Amygdala (tissue), 56 donors: ENCODE results near the gene CNTNAP2.

ENCODE experiments used
- DNase-seq, 56 donors: peaks; one replicate each; lab custom pipeline; 2025; lab: John Stamatoyannopoulos, UW

Gene CNTNAP2

DNA sequence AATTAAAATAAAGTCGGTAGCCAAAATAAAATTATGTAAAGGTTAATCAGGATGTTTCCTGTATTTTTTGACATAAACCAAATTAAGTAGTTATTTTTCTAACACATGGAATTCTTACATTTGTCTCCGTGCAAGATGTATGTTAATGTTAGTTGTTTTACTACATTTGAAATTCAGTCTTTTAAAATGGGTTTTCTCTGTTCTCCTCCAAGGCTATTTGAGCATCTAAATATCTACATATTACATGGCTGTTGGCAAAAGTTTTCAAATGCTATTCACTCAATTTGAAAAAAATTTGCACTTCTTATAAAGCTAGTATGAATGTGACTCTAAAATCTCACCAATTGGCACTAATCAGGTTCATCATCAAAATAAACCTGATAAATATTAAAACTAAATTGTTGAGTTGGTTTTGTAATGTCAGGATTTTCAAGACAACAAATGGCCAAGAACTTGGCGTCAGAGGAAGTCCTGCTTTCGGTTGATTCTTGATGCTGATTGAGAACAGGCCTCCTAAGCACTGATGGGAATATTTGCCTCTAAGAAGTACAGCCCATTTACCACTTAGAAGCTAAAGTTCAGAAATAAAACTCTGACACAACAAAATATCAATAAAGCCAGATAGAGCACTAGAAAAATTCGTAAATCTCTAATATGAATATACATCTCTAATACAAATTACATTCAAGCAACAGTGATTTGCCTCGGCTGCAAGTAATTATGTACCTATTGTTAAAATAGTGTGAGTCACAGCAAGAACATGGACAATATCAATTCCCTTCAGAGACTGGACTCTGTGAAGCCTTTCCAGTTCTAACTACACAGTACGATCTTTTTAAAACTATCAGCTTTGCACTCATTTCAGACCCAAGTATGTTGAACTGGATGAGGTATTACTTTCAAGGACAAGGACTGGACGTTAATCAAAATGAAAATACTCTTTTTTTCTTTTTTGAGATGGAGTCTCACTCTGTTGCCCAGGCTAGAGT lies 1740.8 kb downstream of the CNTNAP2 start:
- no peak for DNase-seq

DNA sequence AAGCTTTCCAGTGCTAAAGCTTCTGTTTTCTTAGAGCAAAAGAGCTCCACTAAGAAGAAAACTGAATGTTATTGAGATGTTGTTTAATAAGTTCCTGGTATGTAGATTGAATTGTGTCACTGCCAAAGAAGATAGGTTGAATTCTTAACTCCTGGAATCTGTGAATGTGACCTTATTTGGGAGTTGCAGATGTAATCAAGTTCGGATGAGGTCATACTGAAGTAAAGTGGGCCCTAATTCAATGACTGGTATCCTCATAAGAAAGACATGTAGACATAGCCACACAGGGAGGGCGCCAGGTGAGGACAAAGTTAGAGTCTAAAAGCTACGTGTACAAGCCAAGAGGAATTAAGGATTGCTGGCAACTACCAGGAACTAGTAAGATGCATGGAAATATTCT lies 1741.8 kb downstream of the CNTNAP2 start:
- no peak for DNase-seq

DNA sequence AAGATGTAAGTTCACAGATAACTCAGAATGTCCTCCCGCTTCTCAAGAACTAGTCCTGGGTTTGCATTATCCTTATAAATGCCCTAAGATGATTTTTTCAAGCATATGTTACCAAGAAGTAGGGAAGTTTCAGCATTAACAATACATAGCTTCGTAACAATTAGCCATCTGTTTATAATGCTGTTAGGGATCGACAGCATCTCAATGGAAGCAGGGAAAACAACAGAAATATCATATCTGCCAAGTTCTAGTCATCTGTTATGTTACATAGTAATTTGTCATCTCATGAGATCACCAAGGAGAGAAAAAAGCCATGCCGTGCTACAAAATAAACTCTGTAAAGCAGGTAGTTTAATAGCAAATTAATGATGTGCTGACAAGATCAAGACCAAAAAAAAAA lies 1742.4 kb downstream of the CNTNAP2 start:
- DNase-seq = no peak

DNA sequence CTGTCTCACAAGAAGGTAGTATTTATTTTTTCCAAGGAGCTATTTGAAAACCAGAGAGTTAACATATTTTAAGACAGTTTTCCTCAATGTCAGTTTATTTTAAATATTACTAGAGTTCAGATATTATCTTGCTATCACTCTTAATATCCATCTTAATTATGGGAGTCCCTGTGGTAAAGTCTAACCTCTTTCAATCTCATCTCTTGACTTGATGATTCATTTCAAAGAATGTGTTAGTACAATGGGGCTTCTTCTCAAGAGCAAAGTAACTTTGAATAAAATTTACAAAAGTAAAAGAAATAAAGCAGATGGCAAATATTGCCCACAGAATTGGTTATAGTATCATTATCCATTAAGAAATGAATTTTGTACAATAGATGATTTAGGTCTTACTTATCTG lies 1742.9 kb downstream of the CNTNAP2 start:
- no peak for DNase-seq

DNA sequence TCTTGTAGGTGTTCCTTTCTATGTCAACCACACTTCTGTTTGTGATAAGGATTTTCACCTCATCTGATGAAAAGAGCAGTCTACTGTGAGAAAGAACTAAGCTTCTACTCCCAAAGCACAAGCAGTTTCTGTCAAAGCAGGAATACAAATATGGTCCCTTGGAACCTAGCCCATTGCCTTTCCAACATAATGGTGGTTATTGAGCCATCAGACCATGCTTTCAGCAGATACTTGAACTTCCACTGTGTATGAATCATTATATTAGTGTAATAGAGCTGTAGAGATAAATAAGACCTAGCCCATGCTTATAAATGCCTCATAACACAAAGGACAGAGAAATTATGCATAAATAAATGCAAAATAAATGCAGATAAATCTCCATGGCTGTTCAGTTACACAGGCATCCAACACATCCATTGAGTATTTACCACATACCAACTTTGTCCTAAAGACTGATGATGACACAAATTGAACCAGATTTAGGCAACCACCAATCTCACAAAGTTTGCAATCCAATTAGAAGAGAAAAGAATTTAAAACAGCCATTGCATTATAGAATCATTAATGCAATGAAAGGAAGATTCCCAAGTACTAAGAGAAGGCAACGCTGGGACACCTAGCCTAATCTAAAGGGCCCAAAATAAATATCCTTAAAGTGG lies 1744.6 kb downstream of the CNTNAP2 start:
- DNase-seq = peak in 1 of 56 donors; percentile 3

DNA sequence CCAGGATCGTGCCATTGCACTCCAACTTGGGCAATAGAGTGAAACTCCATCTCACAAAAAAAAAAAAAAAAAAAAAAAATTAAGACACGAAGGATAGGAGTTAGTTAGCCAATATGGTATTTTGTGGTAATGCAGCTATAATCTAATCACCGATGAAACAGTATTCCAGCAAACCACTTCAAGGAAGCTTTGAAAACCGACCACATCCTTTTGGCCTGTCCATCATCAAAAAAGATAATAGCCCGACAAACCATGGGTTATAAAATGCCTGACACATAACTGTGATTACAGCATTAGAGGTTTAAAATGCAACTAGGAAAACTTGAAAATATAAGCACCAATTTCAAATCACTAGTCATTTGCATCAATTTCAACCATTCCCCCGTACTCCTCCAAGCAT lies 1745.3 kb downstream of the CNTNAP2 start:
- no peak for DNase-seq

DNA sequence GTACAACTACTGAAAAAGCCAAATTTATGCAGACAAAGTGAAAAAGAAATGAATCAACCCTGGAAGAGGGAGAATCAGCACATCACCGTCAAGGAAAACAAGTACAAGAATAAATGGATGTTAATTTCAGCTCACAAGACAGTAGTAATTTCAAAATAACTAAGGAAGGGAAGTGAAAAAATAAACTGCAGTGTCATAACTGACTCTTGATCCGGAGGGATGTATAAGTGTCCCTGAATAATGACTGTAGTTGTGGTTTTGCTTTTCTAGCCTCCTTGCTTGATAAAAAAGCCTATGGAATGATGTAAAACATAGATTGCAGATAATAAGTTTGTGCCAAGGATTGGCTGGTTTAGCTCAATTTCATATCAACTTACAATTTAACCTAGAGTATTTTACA lies 1752.9 kb downstream of the CNTNAP2 start:
- DNase-seq = no peak

DNA sequence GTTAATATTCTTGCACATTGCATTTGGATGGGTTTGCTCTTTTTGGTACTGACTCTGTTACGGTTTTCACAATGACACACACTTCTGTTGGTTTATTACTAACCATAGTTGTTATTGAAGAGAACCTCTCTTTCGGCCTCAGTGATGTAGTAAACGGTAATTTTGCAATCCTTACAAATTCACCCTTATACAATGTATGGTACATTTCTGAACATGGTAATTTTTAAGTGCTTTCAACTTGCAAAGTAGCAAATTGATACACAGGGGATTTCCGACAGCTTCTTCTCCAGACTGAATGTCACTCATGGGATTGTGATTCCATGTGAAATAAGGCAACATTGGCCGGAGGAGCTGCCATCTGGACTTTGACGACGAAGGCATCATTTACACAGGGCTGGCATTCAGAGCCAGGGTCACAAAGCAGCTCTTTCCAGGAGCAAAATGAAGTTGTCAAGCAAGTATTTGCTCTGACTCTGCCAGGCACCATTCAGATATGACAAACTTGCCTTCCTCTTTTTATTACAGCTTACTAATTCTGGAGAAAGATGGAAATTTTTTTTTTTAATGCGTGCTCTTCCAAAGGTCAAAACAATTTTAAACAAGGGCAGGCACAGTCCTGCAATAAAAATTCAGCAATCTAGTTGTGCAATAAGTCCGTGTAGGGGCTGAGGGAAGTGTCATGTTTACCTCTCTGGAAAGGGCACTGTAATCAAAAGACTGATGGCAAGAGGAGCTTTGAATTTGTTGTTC lies 1762.5 kb downstream of the CNTNAP2 start:
- DNase-seq = peak in 21 of 56 donors; percentile 1 to 68 (median 27)

DNA sequence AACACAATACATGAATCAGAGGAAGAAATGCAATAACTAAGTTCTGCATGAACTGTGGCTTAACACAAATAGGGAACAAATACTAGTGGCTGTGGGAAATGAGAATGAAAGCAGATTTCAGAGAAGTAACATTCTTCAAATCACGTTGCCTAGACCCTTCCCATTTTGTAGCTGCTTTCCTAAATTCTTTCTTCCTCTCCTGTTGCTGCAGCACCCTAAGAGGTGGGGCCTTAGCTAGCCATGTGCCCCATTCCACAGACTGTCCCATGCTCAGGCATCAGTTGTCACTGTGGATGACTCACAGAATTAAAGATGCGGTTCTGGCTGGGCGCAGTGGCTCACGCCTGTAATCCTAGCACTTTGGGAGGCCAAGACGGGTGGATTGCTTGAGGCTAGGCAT lies 1769.3 kb downstream of the CNTNAP2 start:
- no peak for DNase-seq

DNA sequence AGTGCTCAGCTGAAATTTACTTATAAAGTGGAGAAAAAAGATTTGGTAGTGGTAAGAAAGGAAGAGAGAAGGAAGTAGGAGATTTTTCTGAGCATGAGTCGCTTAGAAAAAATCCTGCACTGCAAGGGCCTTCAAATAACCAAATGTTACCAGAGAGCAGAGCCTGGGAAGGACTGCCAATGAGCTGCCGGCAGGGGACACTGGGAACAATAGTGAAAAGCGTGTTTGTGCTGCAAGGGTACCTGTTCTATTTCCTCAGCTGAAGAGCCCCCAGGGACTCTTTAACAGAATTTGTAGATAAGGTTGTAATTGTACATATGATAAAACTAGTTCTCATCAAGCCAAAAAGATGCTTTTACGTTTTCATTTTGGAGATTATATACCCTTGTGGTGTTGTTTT lies 1777.7 kb downstream of the CNTNAP2 start:
- peak in 13 of 56 donors; percentile 2 to 32 (median 8) for DNase-seq

DNA sequence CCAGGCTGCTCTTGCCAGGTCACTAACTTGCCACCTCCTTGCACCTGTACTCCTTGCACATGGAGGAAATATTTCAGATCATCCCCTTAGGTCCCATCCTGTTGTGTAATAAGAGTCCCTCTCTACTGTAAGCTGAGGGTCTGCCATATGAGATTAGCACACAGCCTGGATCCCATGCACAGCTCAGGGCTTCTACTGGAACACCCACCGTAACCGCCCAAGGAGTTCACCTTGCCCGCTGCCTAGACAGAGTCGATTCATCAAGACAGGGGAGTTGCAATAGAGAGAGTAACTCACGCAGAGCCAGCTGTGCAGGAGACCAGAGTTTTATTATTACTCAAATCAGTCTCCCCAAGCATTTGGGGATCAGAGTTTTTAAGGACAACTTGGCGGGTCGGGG lies 1779.5 kb downstream of the CNTNAP2 start:
- DNase-seq = no peak

DNA sequence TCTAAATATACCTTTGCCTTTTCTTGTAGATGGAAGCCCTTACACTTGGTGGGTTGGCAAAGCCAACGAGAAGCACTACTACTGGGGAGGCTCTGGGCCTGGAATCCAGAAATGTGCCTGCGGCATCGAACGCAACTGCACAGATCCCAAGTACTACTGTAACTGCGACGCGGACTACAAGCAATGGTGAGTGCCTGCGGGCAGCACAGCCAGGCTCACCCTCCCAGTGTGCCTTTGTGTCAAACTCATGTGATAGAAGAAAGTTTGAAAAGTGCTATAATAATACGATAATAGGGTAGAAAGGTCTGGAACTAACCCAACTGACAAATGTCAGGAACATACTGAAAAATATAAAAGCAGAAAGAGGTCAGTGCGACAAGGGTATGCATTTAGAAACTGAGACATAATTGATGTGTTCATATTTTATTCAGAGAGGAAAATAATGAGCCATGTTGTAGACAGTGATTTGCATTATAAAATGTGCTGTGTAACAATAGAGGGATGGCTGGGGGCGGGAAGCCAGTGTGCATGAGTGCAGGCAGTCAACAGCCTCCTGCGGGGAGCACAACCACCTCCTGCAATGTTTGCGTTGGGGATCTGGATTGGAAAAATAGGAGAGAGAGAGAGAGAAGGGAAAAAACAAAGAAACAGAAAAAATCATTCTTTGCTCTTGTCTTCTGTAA lies 1787.1 kb downstream of the CNTNAP2 start:
- no peak for DNase-seq

DNA sequence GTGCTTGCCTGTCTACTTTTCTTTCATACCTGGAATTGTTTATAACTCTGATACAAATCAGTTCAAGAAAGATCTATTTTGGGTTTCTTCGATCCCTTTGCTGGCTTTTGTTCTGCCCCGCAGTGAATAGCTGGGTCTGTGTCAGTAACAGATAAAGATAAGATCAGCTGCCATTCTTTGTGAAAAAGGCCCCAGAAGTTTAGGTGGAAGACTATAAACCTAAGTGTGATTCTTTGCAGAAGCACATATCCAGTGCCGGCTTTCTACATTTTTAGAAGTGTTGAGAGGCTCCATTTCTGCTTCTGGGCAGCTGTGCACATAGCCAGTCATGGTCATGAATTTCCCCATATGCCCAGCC lies 1787.6 kb downstream of the CNTNAP2 start:
- DNase-seq = no peak

DNA sequence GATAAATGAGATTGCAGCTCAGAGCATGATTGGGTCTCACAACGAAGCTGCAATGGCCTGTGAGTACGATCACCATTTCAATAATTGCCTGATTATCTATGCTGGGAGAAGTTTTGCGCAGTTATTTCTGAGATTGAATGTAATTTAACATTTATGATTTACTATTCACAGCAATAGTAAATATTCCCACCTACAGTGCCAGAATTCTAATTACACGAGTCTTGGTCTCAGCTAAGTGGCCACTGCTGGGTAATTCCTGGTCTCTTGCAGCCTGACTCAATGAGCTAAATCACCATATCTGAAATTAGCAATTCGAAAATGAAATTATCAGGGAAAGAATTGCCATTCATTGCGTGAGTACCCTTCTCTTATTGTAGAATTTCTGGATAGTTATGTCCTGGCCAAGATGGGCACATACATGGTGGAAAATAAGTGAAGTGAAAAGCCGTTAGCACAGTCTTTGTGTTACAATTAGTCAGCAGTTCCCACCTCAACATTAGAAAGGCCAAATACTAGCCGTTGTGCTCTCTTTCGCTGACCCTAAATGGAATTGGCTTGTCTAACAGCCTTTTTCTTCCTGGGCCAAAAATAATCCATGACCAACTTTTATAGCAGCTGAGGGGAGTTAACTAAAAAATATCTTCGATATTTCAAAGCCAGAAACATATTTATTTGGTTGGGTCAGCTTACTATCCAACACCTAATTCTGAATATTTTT lies 1793.0 kb downstream of the CNTNAP2 start:
- no peak for DNase-seq

DNA sequence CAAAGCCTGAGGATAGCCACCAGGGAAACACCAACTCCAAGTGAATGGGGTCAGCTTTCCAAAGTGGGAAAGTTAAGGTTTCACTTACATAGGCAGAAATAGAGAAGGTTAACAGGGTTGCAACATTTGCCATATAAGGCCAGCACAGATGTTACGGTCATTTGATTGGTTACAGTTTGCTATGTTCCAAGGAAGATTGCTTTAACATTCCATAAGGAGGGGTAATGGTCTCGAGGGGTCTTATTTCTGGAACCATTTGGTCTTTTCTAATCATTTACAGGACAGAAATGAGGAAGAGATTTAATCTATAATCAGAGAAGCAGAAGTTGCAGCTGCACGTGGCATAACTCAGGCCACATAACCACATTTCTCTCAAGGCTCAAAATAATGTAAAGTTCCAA lies 1794.6 kb downstream of the CNTNAP2 start:
- no peak for DNase-seq

DNA sequence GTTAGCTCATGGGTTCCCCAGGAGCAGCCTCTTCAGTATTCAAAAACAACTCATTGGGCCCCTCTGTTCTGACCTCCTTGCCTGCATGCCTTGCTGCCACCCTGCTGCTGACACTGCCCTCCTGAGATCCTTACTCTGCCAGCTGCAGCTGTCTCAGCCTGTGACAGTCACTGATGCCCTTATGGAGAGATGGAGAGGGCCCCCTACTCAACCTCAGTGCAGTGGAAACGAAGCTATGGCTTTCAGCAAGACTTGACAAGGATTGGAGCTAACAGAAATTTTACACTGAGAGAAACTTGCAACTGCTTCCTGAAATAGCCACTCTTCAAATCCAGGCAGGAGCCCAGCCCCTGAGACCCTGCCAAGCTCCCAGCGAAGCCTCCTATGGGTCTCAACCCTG lies 1795.7 kb downstream of the CNTNAP2 start:
- DNase-seq = peak in 1 of 56 donors; percentile 7

DNA sequence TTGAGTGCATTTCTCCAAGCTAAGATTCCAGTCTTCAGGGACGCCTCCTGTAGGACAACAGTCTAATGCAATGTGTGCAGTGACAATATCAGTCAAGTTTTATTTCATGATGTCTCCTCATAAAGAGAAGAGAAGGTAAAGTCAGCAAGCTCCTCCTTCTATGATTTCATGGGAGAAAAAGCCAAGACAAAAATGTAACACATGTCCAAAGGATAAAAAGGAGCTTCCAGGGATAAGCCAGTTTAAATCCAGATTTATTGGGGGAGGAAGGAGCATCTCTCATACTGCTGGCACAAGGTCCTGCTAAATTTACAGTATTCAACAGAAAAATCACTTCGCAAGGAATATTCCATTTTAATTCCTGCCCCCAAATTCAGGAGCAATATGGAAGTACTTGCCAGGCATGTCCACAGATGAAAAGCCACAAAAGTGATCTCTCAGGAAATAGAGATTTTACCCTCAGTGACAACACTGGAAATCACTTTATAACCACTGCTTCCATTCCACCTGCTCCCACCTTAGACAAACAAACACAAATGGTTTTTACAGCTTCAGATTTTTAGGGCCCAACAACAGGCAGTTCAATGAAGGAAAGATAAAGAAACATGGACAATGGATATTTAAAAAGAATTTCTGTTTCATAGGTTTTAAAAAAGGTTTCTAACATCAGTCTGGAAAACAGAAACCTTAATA lies 1796.5 kb downstream of the CNTNAP2 start:
- no peak for DNase-seq

DNA sequence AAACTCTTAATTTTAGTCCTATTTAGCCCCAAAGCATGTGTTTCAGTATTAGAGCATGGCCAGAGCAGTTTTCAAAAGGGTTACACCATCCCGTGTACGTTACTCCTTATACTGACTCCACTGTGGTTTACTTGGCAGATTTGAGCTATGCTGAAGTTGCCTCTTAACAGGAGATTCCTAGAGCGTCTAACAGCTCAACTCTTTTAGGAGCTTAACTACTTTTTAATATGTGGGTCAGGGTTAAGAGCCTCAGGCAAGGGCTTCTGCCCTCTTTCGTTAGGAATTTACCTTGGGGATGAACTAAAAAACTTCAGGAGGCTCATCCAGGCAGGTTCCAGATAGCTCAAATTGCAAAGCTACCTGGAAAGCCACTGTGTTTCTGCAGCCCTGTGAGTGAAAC lies 1799.2 kb downstream of the CNTNAP2 start:
- DNase-seq = no peak

DNA sequence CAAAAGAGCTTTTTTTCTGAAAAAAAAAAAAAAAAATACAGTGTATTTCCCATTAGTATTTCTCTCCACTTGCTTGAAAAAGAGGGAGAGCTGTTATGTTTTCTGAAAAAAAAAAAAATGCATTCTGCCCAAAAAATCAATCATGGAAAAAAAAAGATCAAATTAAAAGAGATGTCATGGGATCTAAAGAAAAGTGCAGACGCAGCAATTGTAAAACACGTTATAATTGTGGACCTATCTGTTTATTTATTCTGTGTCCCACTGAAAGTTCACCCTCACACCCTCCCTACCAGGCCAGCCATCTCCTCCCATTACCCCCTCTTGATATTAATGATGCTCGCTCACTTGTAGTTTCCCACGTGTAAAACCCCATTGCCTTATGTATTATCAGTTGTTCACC lies 1800.0 kb downstream of the CNTNAP2 start:
- no peak for DNase-seq
